ENCODE data around the gene DUSP6.

GRCh38 chr12:89401433-89402058 lies 49.2 kb upstream of the DUSP6 start:
- no peak for TF ChIP-seq CTCF (IDR thresholded peaks at IDR 0.05)
- no peak for TF ChIP-seq POLR2A (IDR thresholded peaks at IDR 0.05)
